HG02588 (cell line): Measurements from ENCODE around the gene RBM39.
"Not testable (repeated sequence)": the region's sequence is repeated elsewhere in the genome, so short reads cannot be mapped to it uniquely, and the experiment has no call there.

ENCODE experiments used
- ATAC-seq: cut with Tn5 transposase; IDR thresholded peaks from one replicate; pipeline ENCODE4 v1.9.1; 2021; ENCODE audit warnings: mild to moderate bottlenecking, moderate library complexity; ENCODE audit not compliant: unreplicated experiment

Gene RBM39

DNA sequence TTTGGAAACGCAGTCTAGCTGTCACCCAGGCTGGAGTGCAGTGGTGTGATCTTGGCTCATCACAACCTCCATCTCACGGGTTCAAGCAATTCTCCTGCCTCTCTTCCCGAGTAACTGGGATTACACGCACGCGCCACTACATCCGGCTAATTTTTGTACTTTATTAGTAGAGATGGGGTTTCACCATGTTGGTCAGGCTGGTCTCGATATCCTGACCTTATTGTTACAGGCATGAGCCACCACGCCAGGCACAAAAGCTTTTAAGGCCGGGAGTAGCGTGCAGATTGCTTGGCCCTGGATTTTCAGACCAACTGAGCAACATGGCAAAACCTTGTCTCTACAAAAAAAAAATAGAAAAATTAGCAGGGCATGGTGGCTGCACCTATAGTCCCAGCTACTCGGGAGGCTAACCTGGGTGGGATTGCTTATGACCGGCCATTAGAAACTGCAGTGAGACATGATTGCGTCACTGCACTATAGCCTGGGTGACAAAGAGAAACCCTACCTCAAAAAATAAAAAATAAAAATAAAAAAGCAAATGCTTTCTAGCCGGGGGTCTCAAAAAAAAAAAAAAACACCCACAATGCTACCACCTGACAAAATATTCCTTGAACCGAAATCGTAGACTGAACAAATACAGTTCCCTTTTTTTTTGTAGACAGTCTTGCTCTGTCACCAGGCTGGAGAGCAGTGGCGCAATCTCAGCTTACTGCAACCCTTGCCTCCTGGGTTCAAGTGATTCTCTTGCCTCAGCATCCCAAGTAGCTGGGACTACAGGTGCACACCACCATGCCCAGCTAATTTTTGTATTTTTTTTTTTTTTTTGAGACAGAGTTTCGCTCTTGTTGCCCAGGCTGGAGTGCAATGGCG is 15.0 kb downstream of the RBM39 start:
- no peak for ATAC-seq

DNA sequence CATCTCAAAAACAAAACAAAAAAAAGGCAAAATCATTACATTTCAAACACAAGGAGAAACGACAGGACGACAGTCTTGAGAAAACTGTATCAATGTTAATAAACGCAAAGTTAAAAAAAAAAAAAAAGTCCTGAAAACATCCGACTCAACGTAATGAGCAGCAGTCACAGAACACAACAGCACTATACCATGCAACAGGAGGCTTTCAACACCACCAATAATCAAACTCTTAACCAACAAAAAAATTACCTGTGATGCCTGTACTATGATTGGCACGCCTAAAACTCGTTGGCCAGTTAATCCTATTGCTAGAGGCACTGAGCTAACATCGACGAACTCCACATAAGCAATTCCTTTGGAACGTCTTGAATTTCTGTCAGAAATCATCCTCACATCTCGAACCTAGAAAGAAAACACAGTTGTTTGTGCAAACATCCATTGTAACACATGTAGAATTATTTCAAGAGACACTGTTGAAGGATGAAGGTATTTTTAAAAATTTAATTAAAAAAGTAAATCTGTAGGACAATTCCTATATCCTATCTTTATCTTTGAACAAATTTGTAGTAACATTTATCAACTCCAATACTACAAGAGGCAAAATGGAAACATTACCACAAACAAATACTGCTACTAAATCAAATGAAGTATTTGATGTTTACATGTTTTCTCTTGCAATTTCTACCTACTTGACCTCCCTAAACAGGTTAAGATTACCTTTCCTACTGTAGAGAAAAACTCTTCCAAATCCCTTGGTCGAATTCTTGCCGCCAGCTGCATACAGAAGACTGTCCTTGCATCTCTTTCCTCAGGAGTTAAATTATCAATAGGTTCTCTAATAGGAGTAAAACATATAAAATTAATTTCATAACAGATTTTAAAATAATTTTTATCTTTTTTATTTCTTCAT is 17.5 kb downstream of the RBM39 start:
- no peak for ATAC-seq

DNA sequence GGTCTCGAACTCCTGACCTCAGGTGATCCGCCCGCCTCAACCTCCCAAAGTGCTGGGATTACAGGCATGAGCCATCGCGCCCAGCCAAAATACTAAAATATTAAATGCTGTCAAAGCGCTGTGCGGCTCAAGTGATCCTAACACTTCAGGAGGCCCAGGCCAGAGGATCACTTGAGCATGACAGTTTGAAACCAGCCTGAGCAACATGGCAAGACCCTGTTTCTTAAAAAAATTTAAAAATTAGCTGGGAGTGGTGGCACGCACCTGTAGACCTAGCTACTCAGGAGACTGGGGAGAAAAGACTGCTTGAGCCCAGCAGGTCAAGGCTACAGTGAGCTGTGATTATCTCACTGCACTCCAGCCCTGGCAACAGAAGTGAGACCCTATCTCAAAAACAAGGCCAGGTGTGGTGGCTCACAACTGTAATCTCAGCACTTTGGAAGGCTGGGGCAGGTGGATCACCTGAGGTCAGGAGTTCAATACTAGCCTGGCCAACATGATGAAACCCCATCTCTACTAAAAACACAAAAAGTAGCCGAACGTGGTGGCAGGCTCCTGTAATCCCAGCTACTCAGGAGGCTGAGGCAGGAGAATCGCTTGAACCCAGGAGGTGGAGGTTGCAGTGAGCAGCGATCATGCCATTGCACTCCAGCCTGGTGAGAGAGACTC is 18.3 kb downstream of the RBM39 start:
- not testable (repeated sequence) for ATAC-seq

DNA sequence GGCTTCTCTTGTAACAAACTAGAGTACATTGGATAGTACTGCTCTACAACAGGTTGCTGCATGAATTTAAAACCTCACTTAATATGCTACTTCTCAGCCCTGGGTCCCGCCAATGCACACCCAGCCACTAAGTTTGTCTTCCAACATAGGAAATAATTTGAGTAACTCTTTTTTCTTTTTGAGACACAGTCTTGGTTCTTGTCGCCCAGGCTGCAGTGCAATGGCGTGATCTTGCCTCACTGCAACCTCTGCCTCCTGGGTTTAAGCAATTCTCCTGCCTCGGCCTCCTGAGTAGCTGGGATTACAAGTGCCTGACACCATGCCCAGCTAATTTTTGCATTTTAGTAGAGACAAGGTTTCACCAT is 18.8 kb downstream of the RBM39 start:
- ATAC-seq: not testable (repeated sequence)

DNA sequence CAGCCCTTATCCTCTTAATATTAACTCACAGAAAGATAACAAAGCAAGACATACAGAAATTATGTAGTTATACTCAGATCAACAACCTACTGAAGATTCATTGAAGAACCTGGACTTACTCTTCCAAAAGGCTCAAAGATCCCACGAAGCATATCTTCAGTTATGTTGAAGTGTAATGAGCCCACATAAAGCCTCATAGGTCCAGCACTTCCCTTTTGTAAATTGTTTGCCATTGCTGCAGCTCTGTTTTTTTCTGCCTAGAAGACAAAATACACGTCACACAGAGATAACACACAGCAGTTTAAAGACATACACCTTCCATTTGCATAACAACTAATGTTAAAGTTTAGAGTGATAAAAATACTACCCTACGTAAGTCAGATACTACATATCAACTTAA is 20.4 kb downstream of the RBM39 start:
- no peak for ATAC-seq

DNA sequence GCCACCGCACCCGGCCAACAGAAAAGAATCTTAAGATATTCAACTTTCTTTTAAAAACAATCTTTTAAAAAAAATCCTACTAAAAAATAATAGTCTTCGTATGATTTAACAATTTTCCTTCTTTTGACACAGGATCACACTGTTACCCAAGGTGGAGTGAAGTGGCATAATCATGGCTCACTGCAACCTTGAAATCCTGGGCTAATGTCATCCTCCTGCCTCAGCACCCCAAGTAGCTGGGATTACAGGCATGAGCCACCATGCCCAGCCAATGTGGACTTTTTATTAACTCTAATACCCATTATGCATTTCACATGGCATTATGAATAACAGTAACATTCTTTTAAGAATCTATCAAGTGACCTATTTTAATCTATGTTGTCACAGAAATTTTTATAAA is 20.8 kb downstream of the RBM39 start:
- ATAC-seq: no peak

DNA sequence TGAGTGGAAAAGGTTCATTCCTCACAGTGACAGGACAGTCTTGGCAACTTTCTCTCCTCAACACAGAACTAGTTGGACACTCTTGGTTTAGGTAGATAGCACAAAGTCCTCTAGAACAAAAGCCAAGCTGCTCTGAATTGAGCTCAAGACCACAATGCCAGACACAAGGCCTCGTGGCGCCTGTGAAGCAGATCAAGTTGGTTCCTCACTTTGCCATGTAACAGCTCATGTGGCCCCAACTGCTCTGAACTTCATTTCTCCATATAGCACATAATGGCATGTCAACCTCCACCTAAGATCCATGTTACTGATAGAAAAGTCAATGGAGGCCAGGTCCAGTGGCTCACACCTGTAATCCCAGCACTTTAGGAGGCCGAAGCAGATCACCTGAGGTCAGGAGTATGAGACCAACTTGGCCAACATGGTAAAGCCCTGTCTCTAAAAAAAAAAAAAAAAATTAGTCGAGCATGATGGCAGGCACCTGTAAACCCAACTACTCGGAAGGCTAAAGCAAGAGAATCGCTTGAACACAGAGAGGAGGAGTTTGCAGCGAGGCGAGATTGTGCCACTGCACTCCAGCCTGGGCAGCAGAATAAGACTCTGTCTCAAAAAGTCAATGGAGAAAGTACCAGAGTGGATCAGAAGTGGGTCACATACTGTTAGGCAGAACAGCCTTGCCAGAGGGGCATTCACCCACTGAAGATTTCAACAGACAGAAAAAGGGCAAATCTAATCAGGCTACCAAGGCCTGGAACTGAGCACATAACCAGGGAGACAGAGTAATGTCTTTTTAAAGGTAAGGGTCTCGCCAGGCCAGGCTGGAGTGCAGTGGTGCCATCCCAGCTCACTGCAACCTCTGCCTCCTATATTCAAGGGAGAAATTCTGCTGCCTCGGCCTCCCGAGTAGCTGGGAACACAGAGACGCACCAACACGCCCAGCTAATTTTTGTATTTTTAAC is 21.6 kb downstream of the RBM39 start:
- no peak for ATAC-seq

DNA sequence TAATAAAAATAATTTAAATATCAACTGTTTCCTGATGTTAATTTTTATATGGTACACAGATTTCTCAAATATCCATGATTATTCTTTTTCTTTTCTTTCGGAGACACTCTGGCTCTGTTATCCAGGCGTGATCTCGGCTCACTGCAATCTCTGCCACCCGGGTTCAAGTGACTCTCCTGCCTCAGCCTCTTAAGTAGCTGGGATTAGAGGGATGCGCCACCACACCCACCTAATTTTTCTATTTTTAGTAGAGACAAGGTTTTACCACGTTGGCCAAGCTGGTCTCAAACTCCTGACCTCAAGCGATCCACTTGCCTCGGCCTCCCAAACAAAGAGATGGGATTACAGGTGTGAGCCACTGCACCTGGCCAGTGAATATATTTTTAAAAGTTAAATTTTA is 22.3 kb downstream of the RBM39 start:
- no peak for ATAC-seq

DNA sequence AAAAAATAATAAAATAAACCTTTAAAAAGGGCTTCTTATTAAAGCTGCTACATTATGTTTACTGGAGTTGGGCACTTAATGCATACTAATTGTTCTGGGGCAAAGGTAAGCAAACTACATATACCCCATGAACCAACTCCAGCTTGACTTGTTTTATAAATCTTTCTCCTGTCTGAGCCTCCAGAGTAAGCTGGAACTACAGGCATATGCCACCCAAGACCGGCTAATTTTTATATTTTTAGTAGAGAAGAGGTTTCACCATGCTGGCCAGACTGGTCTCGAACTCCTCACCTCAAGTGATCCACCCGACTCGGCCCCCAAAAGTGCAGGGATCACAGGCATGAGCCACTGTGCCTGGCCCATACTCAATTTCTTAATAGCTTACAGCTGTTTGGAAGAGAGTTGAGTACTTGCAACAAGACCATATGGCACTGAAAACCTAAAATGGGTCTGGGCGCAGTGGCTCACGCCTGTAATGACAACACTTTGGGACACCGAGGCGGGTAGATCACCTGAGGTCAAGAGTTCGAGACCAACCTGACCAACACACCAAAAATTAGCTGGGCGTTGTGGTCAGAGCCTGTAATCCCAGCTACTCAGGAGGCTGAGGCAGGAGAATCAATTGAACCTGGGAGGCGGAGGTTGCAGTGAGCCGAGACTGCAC is 23.0 kb downstream of the RBM39 start:
- no peak for ATAC-seq

DNA sequence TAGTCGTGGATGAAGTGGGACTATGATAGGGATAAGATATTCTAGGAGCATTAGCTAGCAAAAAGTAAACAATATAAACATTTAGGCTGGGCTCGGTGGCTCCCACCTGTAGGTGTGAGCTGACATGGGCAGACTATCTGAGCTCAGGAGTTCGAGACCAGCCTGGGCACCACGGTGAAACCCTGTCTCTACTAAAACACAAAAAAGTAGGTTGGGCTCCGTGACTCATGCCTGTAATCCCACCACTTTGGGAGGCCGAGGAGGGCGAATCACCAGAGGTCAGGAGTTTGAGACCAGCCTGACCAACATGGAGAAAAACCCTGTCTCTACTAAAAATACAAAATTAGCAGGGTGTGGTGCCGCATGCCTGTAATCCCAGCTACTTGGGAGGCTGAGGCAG is 23.7 kb downstream of the RBM39 start:
- not testable (repeated sequence) for ATAC-seq

DNA sequence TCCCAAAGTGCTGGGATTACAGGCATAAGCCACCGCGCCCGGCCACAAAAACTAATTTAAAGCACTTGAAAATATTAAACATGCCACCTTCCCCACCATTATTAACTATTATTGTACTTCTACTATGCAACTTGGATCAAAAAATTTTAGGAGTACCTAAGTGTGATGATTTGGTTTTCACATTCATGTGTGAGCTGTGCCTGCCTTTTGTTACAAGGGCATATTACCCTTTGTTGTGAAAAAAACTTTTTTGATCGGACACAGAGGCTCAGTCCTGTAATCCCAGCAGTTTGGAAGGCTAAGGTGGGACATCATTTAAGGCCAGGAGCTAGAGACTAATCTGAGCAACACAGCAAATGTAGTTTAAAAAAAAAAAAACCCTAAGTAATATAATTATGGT is 25.7 kb downstream of the RBM39 start:
- ATAC-seq: no peak

DNA sequence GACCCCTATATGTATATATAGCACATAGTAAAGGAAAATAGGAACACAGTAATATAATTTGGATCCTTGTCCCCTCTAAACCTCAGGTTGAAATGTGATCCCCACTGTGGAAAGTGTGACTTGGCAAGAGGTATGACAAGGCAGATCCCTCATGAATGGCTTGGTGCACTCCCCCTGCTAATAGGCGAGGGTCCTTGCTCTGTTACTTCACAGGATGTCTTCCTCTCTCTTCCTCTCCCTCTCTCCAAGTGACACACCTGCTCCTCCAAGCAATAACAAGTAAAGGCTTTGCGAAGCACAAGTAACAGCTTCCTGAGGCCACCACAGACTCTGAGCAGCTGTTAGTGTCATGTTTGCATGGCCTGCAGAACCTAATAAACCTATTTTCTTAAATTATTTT is 26.4 kb downstream of the RBM39 start:
- ATAC-seq: no peak

DNA sequence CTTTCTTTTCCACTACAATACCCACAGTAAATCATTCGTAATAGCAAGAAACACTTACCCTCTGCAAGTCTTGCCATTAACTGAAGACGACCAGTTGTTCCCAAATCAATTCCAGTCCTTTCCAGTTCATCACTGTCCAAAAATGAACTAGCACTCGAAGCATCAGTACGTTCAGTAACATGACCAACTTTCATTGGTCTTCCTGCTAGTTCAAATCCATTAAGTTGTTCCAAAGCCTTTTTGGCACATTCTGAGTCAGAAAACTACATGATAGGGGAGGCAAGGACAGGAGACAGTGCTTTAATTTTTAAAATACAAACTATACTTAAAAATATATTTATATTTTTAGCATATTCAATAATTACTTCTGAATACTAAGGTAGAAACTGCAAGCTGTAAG is 27.9 kb downstream of the RBM39 start:
- no peak for ATAC-seq

DNA sequence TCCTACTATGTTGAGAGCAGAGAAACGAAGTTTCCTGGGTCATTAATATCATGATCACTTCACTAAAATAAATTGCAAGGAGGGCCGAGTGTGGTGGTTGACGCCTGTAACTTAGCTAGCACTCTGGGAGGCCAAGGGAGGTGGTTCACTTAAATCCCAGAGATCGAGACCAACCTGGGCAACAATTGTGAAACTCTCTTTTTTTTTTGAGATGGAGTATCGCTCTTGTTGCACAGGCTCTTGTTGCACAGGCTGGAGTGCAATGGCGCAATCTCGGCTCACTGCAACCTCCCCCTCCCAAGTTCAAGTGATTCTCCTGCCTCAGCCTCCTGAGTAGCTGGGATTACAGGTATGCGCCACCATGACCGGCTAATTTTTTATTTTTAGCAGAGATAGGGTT is 28.9 kb downstream of the RBM39 start:
- not testable (repeated sequence) for ATAC-seq

DNA sequence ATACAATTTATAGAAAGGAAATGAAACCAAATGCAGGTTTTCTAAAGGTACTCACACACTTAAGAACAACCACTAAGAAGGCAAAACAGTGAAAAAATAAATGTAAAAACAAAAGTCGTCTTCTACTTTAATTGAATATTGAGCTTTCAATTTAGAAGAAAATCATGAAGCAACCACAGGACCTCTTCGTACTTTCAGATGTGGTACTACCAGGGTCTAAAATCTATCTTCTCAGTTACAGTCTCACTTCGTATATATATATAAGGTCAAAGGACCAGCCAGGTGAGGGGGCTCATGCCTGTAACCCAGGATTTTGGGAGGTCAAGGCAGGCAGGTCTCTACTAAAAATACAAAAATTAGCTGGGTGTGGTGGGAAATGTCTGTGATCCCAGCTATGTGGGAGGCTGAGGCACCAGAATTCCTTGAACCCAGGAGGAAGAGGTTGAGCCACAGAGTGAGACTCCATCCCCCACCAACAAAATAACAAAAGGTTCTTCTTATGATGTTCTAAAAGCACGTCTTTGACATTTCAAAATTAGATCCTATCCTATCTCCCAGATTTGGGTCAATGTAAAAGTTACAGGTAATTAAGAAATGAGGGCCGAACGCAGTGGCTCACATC is 30.4 kb downstream of the RBM39 start:
- no peak for ATAC-seq

DNA sequence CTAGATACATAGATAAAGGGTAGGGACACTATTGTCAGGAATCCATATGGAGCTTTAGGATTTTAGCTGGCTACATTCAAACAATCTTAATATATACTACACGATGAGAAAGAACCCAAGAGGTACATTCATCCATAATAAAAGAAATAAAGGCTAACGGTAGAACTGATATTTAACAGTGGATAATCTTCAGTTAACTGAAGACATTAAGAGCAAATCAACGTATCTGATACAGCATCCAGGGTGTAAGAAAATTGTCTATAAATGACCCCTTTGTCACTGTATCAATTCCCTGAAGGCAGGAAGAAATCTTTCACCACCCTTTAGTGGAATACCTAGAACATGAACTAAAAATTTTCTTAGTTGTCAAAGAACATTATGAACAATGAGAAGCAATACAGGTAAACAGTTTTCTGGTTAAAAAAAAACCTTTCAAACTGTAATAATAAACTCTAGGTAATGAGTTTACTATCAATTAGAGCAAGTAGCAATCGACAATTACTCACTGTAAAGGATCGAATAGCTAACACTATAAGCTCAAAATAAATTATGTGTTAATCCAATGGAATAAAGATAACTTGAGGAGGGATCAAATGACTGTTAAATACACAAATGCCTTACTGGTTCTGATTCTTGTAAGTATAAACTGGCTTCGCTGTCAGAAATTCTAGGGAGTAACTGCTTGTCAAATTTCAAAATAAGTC is 31.0 kb downstream of the RBM39 start:
- ATAC-seq: no peak

DNA sequence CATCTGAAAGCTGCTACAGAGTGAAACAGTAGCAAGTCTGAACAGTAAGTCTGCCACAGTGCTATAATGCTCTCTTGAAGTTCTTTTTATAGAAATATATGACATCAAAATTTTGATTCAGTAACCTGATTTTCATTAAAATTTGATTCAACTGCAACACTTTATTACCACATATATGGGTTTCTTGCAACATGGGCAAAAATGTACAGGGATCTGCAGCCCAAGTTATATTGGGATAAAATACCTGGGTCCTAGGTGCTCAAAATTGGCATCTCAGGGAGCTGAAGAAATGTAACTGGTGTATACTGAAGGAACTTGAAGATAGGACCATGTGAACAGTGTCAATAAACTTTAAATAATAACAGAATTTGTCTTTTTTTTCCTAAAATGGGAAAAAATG is 32.0 kb downstream of the RBM39 start:
- ATAC-seq: no peak

DNA sequence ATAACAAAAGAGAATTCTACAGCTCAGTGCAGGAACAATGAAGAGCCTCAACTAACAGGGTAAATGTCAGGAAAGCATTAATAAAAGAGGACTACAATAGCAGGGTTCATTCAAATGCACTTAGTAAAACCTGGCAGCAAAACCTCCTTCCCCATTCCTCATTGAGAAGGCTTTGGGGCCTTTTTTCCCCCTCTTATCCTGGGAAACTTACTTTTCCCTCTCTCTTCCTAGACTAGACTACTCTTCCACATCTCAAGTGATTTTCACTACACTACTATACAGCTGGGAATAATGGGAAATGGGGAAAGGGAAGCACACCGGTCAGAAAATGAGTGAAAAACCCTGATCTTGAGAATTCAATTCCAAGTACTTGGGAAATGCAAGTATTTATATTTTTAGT is 32.8 kb downstream of the RBM39 start:
- no peak for ATAC-seq

DNA sequence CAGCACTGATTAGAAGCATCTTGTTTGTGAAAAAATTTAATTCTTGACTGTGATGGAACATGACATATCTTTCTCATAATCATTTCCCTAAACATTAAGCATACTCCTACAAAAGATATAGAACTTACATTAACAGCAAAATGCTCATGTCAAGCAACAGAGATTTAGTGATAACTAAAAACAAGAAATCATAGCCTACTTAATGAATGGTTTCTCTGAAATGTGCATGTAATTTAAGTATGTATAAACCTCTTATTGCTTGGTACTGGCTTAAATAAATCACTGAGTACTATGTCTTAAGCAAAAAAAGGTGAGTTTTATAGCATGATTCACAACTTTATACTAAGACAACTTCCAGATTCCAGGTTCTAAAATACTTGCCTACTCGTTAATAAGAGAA is 33.6 kb downstream of the RBM39 start:
- no peak for ATAC-seq
